Measurements from ENCODE around the gene DCBLD2.
A peak's percentile ranks its signal among the peaks of the same experiment; 100 is the strongest.

Gene DCBLD2, protein sequence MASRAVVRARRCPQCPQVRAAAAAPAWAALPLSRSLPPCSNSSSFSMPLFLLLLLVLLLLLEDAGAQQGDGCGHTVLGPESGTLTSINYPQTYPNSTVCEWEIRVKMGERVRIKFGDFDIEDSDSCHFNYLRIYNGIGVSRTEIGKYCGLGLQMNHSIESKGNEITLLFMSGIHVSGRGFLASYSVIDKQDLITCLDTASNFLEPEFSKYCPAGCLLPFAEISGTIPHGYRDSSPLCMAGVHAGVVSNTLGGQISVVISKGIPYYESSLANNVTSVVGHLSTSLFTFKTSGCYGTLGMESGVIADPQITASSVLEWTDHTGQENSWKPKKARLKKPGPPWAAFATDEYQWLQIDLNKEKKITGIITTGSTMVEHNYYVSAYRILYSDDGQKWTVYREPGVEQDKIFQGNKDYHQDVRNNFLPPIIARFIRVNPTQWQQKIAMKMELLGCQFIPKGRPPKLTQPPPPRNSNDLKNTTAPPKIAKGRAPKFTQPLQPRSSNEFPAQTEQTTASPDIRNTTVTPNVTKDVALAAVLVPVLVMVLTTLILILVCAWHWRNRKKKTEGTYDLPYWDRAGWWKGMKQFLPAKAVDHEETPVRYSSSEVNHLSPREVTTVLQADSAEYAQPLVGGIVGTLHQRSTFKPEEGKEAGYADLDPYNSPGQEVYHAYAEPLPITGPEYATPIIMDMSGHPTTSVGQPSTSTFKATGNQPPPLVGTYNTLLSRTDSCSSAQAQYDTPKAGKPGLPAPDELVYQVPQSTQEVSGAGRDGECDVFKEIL

DNA sequence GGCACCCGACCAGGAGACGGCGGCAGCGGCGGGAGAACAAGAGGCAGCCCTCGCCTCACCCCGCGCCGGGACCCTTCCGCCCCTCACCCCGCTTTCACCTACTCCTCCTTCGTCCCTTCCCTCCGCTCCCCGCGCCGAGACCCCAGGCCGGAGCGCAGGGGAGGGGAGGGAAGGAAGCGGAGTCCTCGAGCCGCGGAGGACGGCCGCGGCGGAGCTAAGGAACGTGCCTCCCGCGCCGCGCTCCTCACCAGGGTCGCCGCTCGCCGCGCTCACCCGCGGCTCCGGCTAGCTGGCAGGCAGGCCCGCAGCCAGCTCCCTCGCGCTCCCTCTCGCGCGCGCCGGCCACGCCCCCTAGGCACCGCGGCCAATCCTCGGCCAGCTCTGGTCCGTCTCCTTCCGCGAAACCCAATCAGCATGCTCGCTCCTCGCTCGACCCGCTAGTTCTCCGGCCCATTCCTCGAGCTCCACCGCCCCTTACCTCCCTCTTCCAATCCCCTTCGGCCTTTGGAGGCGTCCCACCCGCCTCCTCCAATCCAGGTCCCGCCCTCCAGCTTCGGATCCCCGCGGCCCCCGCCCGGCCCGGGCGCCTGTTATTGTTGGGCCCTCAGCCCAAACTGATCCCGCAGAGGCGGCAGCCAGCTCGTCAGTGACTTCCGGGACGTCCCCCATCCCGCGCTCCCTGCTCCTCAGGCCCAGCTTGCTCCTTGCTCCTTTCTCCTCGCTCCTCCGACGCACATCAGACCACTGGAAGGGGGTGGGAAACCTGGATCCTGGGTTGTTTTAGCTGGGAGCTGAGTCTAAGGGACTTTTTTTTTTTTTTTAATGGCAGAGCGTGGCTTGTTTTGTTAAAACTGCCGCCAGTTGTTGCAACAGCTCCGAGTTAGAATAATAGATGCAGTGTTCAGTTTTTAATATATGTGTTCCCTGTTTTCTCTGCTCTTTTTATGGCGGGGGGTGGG, at the start of gene DCBLD2:
Gene DCBLD2 (minus strand): TSS at position 304 of the 959 bp plus-strand sequence. CDS start 369 bp downstream, outside the sequence.
- Histone ChIP-seq H3K4me1 (ENCODE audit: control insufficient read depth, insufficient read depth, low read length) (peaks cover 3% of the 10 kb centered on the region), H3K9me3 (ENCODE audit: control insufficient read depth, insufficient read depth, low read length) (no peaks in the 10 kb centered on the region), H3K4me3 (ENCODE audit: low read depth, low read length) (peak within 1 kb of the TSS; percentile 80), H3K27me3 (ENCODE audit: control insufficient read depth, insufficient read depth, low read length) (no peaks in the 10 kb centered on the region), H3K36me3 (ENCODE audit: control insufficient read depth, insufficient read depth, low read length) (no peaks in the 10 kb centered on the region), H3K9ac (ENCODE audit: low read depth, low read length) (peak within 1 kb of the TSS; percentile 70)

DNA sequence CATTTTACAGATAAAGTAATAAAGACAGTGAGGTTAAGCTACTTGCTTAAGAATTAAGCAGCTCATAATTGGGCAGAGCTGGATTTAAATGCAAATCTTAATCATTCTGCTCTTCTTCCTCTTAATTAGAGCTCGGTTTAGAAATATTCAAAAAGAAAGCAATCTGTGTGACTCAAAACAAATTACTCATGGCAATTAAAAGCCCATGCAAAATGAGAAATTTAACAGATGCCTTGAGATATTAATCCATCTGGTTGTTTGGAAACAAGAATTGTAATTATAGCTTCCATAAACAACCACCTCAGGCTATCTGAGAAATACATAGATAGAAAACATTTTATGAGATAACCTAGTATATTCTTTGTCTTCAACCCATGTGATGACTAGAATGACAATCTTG, 44.2 kb upstream of the DCBLD2 start:
- no peak overlapping the region for H3K4me3 ChIP-seq (ENCODE audit: low read depth, low read length)
- H3K4me1 ChIP-seq (ENCODE audit: control insufficient read depth, insufficient read depth, low read length) = no peaks in the 10 kb centered on the region
- H3K27me3 ChIP-seq (ENCODE audit: control insufficient read depth, insufficient read depth, low read length) = no peaks in the 10 kb centered on the region
- no peaks in the 10 kb centered on the region for H3K9me3 ChIP-seq (ENCODE audit: control insufficient read depth, insufficient read depth, low read length)
- H3K9ac ChIP-seq (ENCODE audit: low read depth, low read length) = no peak overlapping the region
- no peaks in the 10 kb centered on the region for H3K36me3 ChIP-seq (ENCODE audit: control insufficient read depth, insufficient read depth, low read length)

DNA sequence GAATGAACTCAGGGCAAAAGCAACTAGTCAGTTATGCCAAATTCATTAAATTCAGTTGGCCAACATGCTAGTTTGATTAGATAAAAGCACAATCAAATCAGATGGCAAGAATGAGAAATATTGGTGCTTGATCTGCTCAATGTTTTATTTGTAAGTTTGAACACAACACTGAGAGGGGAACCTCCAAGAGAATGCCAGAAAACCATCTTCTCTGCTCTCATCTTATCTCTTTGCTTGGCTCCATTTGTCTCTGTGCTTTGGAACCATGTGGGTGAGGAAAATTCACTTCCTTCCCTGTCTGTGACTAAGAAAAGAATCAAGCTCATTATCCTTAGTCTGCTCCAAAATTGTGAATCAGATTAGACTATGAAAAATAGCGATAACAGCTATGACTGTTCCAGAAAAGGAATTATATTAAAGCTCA, 43.6 kb upstream of the DCBLD2 start:
- no peaks in the 10 kb centered on the region for H3K9me3 ChIP-seq (ENCODE audit: control insufficient read depth, insufficient read depth, low read length)
- H3K27me3 ChIP-seq (ENCODE audit: control insufficient read depth, insufficient read depth, low read length) = no peaks in the 10 kb centered on the region
- no peak overlapping the region for H3K4me3 ChIP-seq (ENCODE audit: low read depth, low read length)
- no peaks in the 10 kb centered on the region for H3K4me1 ChIP-seq (ENCODE audit: control insufficient read depth, insufficient read depth, low read length)
- no peak overlapping the region for H3K9ac ChIP-seq (ENCODE audit: low read depth, low read length)
- no peaks in the 10 kb centered on the region for H3K36me3 ChIP-seq (ENCODE audit: control insufficient read depth, insufficient read depth, low read length)

DNA sequence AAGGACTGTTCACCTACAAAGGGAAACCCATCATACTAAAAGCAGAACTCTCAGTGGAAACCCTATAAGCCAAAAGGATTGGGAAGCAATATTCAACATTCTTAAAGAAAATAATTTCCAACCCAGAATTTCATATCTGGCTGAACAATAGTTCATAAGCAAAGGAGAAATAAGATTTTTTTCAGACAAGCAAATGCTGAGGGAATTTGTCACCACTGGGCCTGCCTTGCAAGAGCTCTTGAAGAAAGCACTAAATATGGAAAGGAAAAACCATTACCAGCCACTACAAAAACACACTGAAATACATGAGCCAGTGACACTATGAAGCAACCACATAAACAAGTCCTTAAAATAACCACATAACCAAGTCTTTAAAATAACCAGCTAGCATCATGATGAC, 28.9 kb upstream of the DCBLD2 start:
- Histone ChIP-seq H3K27me3 (ENCODE audit: control insufficient read depth, insufficient read depth, low read length) (no peaks in the 10 kb centered on the region), H3K4me3 (ENCODE audit: low read depth, low read length) (no peak overlapping the region), H3K36me3 (ENCODE audit: control insufficient read depth, insufficient read depth, low read length) (no peaks in the 10 kb centered on the region), H3K9ac (ENCODE audit: low read depth, low read length) (no peak overlapping the region), H3K9me3 (ENCODE audit: control insufficient read depth, insufficient read depth, low read length) (no peaks in the 10 kb centered on the region), H3K4me1 (ENCODE audit: control insufficient read depth, insufficient read depth, low read length) (no peaks in the 10 kb centered on the region)

DNA sequence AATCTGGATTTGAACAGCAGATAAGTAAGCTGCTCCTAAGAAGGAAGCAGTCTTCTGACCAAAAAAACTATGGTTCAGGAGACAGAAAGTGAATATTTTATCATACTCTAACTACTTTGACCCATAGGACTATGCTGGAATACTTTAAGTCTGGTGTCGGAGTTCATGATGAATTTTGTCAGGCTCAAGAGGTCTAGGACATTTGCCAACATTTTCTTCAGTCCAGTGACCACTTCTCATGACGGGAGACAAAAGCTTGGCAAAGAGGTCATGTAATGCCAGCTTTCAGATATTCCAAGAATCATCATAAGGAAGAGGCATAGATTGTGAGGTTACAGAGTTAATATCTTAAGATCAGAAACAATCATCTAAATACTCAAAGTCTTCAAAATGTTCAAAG, 20.5 kb upstream of the DCBLD2 start:
- Histone ChIP-seq H3K27me3 (ENCODE audit: control insufficient read depth, insufficient read depth, low read length) (no peaks in the 10 kb centered on the region), H3K4me3 (ENCODE audit: low read depth, low read length) (no peak overlapping the region), H3K36me3 (ENCODE audit: control insufficient read depth, insufficient read depth, low read length) (no peaks in the 10 kb centered on the region), H3K4me1 (ENCODE audit: control insufficient read depth, insufficient read depth, low read length) (no peaks in the 10 kb centered on the region), H3K9ac (ENCODE audit: low read depth, low read length) (no peak overlapping the region), H3K9me3 (ENCODE audit: control insufficient read depth, insufficient read depth, low read length) (no peaks in the 10 kb centered on the region)

DNA sequence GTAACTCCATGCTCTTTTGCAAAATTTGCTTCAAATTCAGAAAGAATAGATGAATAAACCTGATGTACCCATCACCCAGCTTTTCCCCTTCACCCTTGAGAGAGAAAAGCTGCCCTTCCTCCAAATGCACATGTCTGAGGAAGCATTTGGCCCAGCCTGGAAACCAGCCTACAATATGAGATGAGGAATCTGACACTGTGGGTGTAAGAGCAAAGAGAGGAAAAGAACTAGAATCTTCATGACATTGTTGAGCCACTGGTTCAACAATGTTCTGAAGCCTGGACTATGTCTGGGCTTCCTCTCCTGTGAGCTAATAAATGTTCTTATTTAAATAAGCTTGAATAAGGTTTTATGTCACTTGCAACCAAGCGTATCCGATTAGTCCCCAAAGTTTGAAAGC, 18.7 kb upstream of the DCBLD2 start:
- H3K9ac ChIP-seq (ENCODE audit: low read depth, low read length) = no peak overlapping the region
- no peaks in the 10 kb centered on the region for H3K4me1 ChIP-seq (ENCODE audit: control insufficient read depth, insufficient read depth, low read length)
- H3K9me3 ChIP-seq (ENCODE audit: control insufficient read depth, insufficient read depth, low read length) = no peaks in the 10 kb centered on the region
- H3K36me3 ChIP-seq (ENCODE audit: control insufficient read depth, insufficient read depth, low read length) = no peaks in the 10 kb centered on the region
- H3K27me3 ChIP-seq (ENCODE audit: control insufficient read depth, insufficient read depth, low read length) = no peaks in the 10 kb centered on the region
- H3K4me3 ChIP-seq (ENCODE audit: low read depth, low read length) = no peak overlapping the region

DNA sequence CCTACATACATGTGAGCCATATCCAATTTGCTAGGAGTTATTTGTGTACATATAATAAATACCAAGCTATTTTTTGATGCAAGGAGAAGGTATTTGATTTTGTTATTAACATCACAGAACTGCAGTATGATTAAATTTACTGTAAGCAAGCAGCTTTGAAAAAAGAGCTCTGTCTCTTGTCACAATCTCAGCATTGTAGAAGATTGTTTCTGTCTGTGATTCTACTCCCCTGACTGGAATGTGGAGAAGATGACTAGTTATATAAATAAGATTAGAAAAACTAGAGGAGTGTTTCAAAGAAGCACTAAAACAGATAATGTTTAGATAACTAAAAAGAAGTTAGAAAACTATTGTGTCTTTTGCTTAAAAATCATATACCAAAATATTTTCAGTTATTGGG, 17.1 kb upstream of the DCBLD2 start:
- no peaks in the 10 kb centered on the region for H3K4me1 ChIP-seq (ENCODE audit: control insufficient read depth, insufficient read depth, low read length)
- no peaks in the 10 kb centered on the region for H3K9me3 ChIP-seq (ENCODE audit: control insufficient read depth, insufficient read depth, low read length)
- H3K9ac ChIP-seq (ENCODE audit: low read depth, low read length) = no peak overlapping the region
- H3K27me3 ChIP-seq (ENCODE audit: control insufficient read depth, insufficient read depth, low read length) = no peaks in the 10 kb centered on the region
- H3K36me3 ChIP-seq (ENCODE audit: control insufficient read depth, insufficient read depth, low read length) = no peaks in the 10 kb centered on the region
- H3K4me3 ChIP-seq (ENCODE audit: low read depth, low read length) = no peak overlapping the region

DNA sequence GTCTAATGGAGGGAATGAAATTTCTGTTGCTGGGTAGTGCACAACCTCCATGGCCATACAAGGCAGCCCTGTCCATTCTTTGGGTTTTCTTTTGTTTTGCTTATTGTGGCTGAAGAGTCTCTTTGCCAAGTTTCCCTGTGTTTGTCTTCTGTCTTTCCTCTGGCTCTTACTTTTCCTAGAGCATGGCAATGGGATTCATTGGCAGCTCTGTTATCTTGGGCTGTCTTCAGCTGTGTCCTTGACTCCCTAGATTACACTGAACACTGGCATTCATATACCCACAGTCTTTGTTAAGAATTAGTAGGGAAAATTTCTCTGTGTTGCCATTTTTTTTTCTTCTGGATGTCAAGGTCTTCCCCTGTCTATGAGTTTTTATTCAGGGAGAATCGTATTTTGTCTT, 16.1 kb upstream of the DCBLD2 start:
- no peaks in the 10 kb centered on the region for H3K4me1 ChIP-seq (ENCODE audit: control insufficient read depth, insufficient read depth, low read length)
- no peak overlapping the region for H3K9ac ChIP-seq (ENCODE audit: low read depth, low read length)
- H3K27me3 ChIP-seq (ENCODE audit: control insufficient read depth, insufficient read depth, low read length) = no peaks in the 10 kb centered on the region
- no peak overlapping the region for H3K4me3 ChIP-seq (ENCODE audit: low read depth, low read length)
- no peaks in the 10 kb centered on the region for H3K9me3 ChIP-seq (ENCODE audit: control insufficient read depth, insufficient read depth, low read length)
- H3K36me3 ChIP-seq (ENCODE audit: control insufficient read depth, insufficient read depth, low read length) = no peaks in the 10 kb centered on the region

DNA sequence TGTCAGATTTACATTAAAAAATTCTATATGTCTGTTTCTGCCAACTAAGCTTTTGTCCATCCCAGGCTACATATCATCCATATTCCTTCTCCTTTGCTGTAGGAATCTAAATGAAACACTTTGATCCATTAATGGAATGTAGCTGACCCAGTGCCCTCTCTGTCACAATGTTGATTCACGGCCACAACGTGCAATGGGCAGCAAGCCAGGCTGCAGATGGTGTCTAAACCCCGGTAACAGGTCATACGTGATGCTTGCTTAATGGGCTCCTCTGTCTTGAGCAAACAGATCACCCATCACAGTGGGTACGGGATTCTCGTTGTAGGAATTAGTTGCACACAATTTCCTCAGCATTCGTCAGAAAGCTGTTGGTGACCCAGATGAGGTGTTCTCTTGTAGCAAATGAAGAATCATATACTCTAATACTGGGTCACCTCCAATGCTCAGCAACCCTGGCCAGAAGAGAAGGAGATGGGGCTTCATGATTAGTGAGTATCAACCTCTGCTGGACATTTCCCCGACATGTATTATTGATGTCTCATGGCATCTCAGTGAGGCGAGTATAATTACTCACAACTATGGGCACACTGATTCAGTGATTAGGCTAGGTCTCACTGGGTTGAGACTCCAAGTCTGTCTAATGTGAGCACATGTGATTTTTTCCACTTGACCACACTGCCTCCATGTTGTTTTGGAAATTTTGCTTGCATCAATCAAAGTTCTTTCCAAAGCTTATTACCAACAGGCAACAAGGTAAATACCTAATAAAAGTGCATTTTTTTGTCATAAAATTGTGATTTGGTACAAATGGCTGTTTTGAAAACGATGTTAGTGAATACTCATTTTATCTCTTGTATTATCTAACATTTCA, 12.9 kb upstream of the DCBLD2 start:
- Histone ChIP-seq H3K9me3 (ENCODE audit: control insufficient read depth, insufficient read depth, low read length) (no peaks in the 10 kb centered on the region), H3K36me3 (ENCODE audit: control insufficient read depth, insufficient read depth, low read length) (no peaks in the 10 kb centered on the region), H3K27me3 (ENCODE audit: control insufficient read depth, insufficient read depth, low read length) (no peaks in the 10 kb centered on the region), H3K4me3 (ENCODE audit: low read depth, low read length) (no peak overlapping the region), H3K4me1 (ENCODE audit: control insufficient read depth, insufficient read depth, low read length) (no peaks in the 10 kb centered on the region), H3K9ac (ENCODE audit: low read depth, low read length) (no peak overlapping the region)

DNA sequence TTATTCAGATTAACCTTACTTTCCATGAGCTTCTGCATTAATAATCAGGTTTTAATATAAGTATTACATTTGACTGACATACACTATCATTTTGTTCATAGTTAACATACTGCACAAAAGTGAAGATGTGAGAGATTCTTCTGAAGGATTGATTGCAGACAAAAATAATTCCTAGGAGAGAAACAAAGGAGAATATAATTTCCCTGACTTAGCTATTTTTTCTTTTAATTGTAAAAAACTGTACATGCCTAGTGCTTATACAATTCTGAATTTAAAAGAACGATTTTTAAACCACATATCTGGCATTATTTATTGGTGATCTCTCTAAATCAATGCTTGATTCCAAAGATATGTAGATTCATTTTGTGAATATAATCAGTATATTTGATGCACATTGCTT, 11.0 kb upstream of the DCBLD2 start:
- no peaks in the 10 kb centered on the region for H3K9me3 ChIP-seq (ENCODE audit: control insufficient read depth, insufficient read depth, low read length)
- no peak overlapping the region for H3K4me3 ChIP-seq (ENCODE audit: low read depth, low read length)
- no peak overlapping the region for H3K9ac ChIP-seq (ENCODE audit: low read depth, low read length)
- no peaks in the 10 kb centered on the region for H3K27me3 ChIP-seq (ENCODE audit: control insufficient read depth, insufficient read depth, low read length)
- H3K36me3 ChIP-seq (ENCODE audit: control insufficient read depth, insufficient read depth, low read length) = no peaks in the 10 kb centered on the region
- no peaks in the 10 kb centered on the region for H3K4me1 ChIP-seq (ENCODE audit: control insufficient read depth, insufficient read depth, low read length)

DNA sequence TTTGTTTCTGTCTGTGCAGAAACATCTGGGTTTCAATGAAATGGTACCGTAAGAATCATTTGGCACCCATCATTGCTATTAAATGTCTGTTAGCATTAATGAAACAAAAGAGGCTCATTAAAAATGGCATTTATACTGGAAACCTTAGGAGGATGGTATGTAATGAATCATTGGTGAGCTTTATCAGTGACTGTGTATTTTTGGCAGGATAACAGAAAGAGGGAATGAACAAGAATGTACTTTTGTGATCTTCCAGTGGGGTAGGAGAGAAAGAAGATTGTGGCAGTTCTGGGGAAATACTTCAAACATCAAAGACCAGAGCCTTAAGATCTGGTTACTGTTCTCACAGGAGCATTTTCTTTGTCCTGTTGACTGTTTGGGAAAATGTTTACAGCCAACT, 4.7 kb upstream of the DCBLD2 start:
- no peaks in the 10 kb centered on the region for H3K9me3 ChIP-seq (ENCODE audit: control insufficient read depth, insufficient read depth, low read length)
- no peaks in the 10 kb centered on the region for H3K4me1 ChIP-seq (ENCODE audit: control insufficient read depth, insufficient read depth, low read length)
- no peaks in the 10 kb centered on the region for H3K27me3 ChIP-seq (ENCODE audit: control insufficient read depth, insufficient read depth, low read length)
- no peaks in the 10 kb centered on the region for H3K36me3 ChIP-seq (ENCODE audit: control insufficient read depth, insufficient read depth, low read length)
- H3K4me3 ChIP-seq (ENCODE audit: low read depth, low read length) = no peak overlapping the region
- no peak overlapping the region for H3K9ac ChIP-seq (ENCODE audit: low read depth, low read length)
